Ureter (tissue), 1 donor: ENCODE results near the gene SLCO2B1. TPM values are rescaled to one million over a fixed set of nuclear protein-coding genes. Genes with fewer than 3 reads are reported as not detected.
"Not testable (repeated sequence)": the region's sequence is repeated elsewhere in the genome, so short reads cannot be mapped to it uniquely, and the experiment has no call there.

Source experiments
- DNase-seq: peaks from one replicate; pipeline ENCODE4 v3.0.0-alpha.2; 2020; ENCODE audit warnings: low spot score
- total RNA-seq: library from RNA; stranded (reverse); gene quantifications from one replicate; pipeline ENCODE4 v1.2.4, GENCODE V29; 2023
- donor health status: DM: yes; HTN: yes; CAD: no.

SLCO2B1 gene
- total RNA-seq, result 48.4 TPM

- DNase-seq, result no peak
Measured at GRCh38 chr11:75150879-75151278, at the start of gene SLCO2B1. Gene SLCO2B1, plus strand, starts transcription at chr11:75151107. Its CDS starts 275 bp downstream, at chr11:75151382.

GRCh38 chr11:75101424-75102128 lies 49.3 kb upstream of the SLCO2B1 start:
- no peak for DNase-seq

GRCh38 chr11:75103380-75104026 lies 47.4 kb upstream of the SLCO2B1 start:
- DNase-seq, result no peak

- DNase-seq, result no peak
Measured at GRCh38 chr11:75105462-75105925, 45.4 kb upstream of the SLCO2B1 start.

- not testable (repeated sequence) for DNase-seq
Measured at GRCh38 chr11:75105967-75106681, 44.8 kb upstream of the SLCO2B1 start.

- no peak for DNase-seq
Measured at GRCh38 chr11:75107187-75107586, 43.7 kb upstream of the SLCO2B1 start.

- no peak for DNase-seq
Measured at GRCh38 chr11:75112200-75112599, 38.7 kb upstream of the SLCO2B1 start.

GRCh38 chr11:75113030-75113429 lies 37.9 kb upstream of the SLCO2B1 start:
- DNase-seq, result no peak

GRCh38 chr11:75114465-75114864 lies 36.4 kb upstream of the SLCO2B1 start:
- DNase-seq, result no peak

GRCh38 chr11:75118577-75118976 lies 32.3 kb upstream of the SLCO2B1 start:
- DNase-seq, result no peak

- no peak for DNase-seq
Measured at GRCh38 chr11:75126564-75126963, 24.3 kb upstream of the SLCO2B1 start.

- DNase-seq, result no peak
Measured at GRCh38 chr11:75132080-75132479, 18.8 kb upstream of the SLCO2B1 start.

- no peak for DNase-seq
Measured at GRCh38 chr11:75133976-75134375, 16.9 kb upstream of the SLCO2B1 start.

GRCh38 chr11:75135021-75135650 lies 15.8 kb upstream of the SLCO2B1 start:
- no peak for DNase-seq

- DNase-seq, result no peak
Measured at GRCh38 chr11:75135651-75136050, 15.3 kb upstream of the SLCO2B1 start.

GRCh38 chr11:75140269-75141138 lies 10.4 kb upstream of the SLCO2B1 start:
- DNase-seq, result peak; percentile 59

- DNase-seq, result no peak
Measured at GRCh38 chr11:75141166-75141565, 9.7 kb upstream of the SLCO2B1 start.

GRCh38 chr11:75142714-75143419 lies 8.0 kb upstream of the SLCO2B1 start:
- peak; percentile 76 for DNase-seq

GRCh38 chr11:75143420-75143731 lies 7.5 kb upstream of the SLCO2B1 start:
- DNase-seq, result no peak

- DNase-seq, result no peak
Measured at GRCh38 chr11:75144716-75145014, 6.2 kb upstream of the SLCO2B1 start.
